GM12878 (cell line): Measurements from ENCODE around the gene UBAP2. TPM values are rescaled to one million over a fixed set of nuclear protein-coding genes. Genes with fewer than 3 reads are reported as not detected.

Experiments
- ATAC-seq: fragments of 200-7000 bp; cut with Tn5 transposase; 3 replicates; pipeline ENCODE4 v1.9.1; 2020; ENCODE audit warnings: mild to moderate bottlenecking, moderate library complexity
- BruUV-seq: library from RNA; stranded (reverse); fragments of 400-500 nt; replicated peaks from 2 replicates; lab custom pipeline; 2021; lab: Mats Ljungman, UMichigan
- CTCF ChIA-PET: fragments of 300-600 bp; sonication (Branson Sonifier 250); formaldehyde crosslinking; extraction: SDS; loops from one replicate; lab custom pipeline; 2021; ENCODE audit warnings: inconsistent platforms; lab: Yijun Ruan, JAX
- POLR2A ChIA-PET: fragments of 350-600 bp; formaldehyde crosslinking; extraction: SDS; loops from one replicate; lab custom pipeline; 2021; ENCODE audit warnings: inconsistent platforms; lab: Charles Lee
- RAD21 ChIA-PET: fragments of 300-600 bp; sonication (Branson Sonifier 250); formaldehyde crosslinking; loops from one replicate; lab custom pipeline; 2023; ENCODE audit warnings: antibody characterized with exemption; ENCODE audit not compliant: unreplicated experiment; lab: Charles Lee
- SMC1A ChIA-PET: fragments of 300-600 bp; sonication (Branson Sonifier 250); formaldehyde crosslinking; loops from one replicate; lab custom pipeline; 2023; ENCODE audit not compliant: unreplicated experiment, uncharacterized antibody; lab: Charles Lee
- DNase-seq: peaks from one replicate; pipeline ENCODE4 v3.0.0-alpha.2; 2011; ENCODE audit warnings: low read depth, low spot score
- FAIRE-seq: peaks from 3 replicates; lab custom pipeline; 2011; peaks lifted over from hg19 to GRCh38; lab: Jason Lieb, UNC
- H2AFZ ChIP-seq: 2 replicates; pipeline ENCODE4 v1.6.0; 2011; ENCODE audit warnings: low read depth, low read length, control low read depth; ENCODE audit not compliant: control insufficient read depth
- H3K27ac ChIP-seq: 2 replicates; pipeline ENCODE4 v1.5.1; 2011; ENCODE audit warnings: control low read depth; ENCODE audit not compliant: control insufficient read depth, insufficient read depth
- H3K27me3 ChIP-seq, 2 experiments: replicated peaks in 1 of 2; 2 replicates each; pipeline versions ENCODE4 v1.6.0 to v1.6.1; 2011; ENCODE audit warnings: low read length in 1 of 2; ENCODE audit not compliant: control insufficient read depth in 2 of 2, insufficient read depth in 2 of 2
- H3K36me3 ChIP-seq, 2 experiments: 2 replicates each; pipeline ENCODE4 v1.5.1; 2011; ENCODE audit warnings: low read length in 1 of 2; ENCODE audit not compliant: control insufficient read depth in 2 of 2, insufficient read depth in 2 of 2
- H3K4me1 ChIP-seq: 2 replicates; pipeline ENCODE4 v1.6.1; 2011; ENCODE audit warnings: mild to moderate bottlenecking, low read length, moderate library complexity, mixed read lengths; ENCODE audit not compliant: control insufficient read depth, insufficient read depth
- H3K4me2 ChIP-seq: 2 replicates; pipeline ENCODE4 v1.6.0; 2011; ENCODE audit warnings: control low read depth; ENCODE audit not compliant: control insufficient read depth, insufficient read depth
- H3K4me3 ChIP-seq: fragments of 200-600 bp; sonication (generic); 2 replicates; pipeline ENCODE4 v1.5.1; 2016
- H3K79me2 ChIP-seq: 2 replicates; pipeline ENCODE4 v1.6.0; 2011; ENCODE audit warnings: low read length; ENCODE audit not compliant: control insufficient read depth, insufficient read depth
- H3K9ac ChIP-seq: 2 replicates; pipeline ENCODE4 v1.8.0; 2011; ENCODE audit warnings: low read length, control low read depth, mixed read lengths; ENCODE audit not compliant: control insufficient read depth, insufficient read depth
- H3K9me3 ChIP-seq: replicated peaks from 3 replicates; pipeline ENCODE4 v1.5.1; 2011; ENCODE audit warnings: mild to moderate bottlenecking, low read length; ENCODE audit not compliant: control insufficient read depth, insufficient read depth
- H4K20me1 ChIP-seq: 2 replicates; pipeline ENCODE4 v1.6.0; 2011; ENCODE audit not compliant: control insufficient read depth, insufficient read depth
- CHD2 ChIP-seq: IDR thresholded peaks from 2 replicates; pipeline ENCODE4 v1.6.1; 2011; ENCODE audit warnings: low read depth, low read length, improper control_type of control experiment, borderline replicate concordance
- GATAD2B ChIP-seq: fragments of 450-650 bp; conservative IDR thresholded peaks from 2 replicates; pipeline ENCODE4 v1.6.1; 2017; ENCODE audit warnings: low read depth, mild to moderate bottlenecking, moderate library complexity
- HDGF ChIP-seq: fragments of 450-650 bp; IDR thresholded peaks from 2 replicates; pipeline ENCODE4 v1.6.1; 2016; ENCODE audit warnings: antibody characterized with exemption
- IKZF2 ChIP-seq, 2 experiments: fragments of 450-650 bp; IDR thresholded peaks; 2 replicates each; pipeline ENCODE4 v1.6.1; 2017; ENCODE audit warnings: mild to moderate bottlenecking in 2 of 2, moderate library complexity in 2 of 2
- NFIC ChIP-seq: IDR thresholded peaks from 2 replicates; pipeline ENCODE4 v1.6.1; 2012; ENCODE audit warnings: low read depth, mild to moderate bottlenecking, inconsistent platforms, low read length, moderate library complexity
- SIX5 ChIP-seq: IDR thresholded peaks from 2 replicates; pipeline ENCODE4 v1.6.1; 2011; ENCODE audit warnings: mild to moderate bottlenecking, low read depth, low read length, moderate library complexity; ENCODE audit not compliant: severe bottlenecking
- SREBF2 ChIP-seq: IDR thresholded peaks from 2 replicates; pipeline ENCODE4 v1.6.1; 2012; ENCODE audit warnings: mild to moderate bottlenecking, low read length
- WGBS: methylation state at CpG from one replicate; pipeline ENCODE4 v1.1.6; 2016; ENCODE audit warnings: low lambda C conversion rate; ENCODE audit not compliant: insufficient replicate concordance, insufficient coverage; ENCODE audit errors: missing lambda C conversion rate; 5-methylcytosine and 5-hydroxymethylcytosine counted together
- in situ Hi-C: fragments of 300-500 bp; cut with MboI; formaldehyde crosslinking; loops from 9 replicates; pipeline ENCODE4 v1.14.3; 2018; ENCODE audit warnings: mixed read lengths
- intact Hi-C: fragments of 100-400 bp; cut with micrococcal nuclease; formaldehyde crosslinking; loops from one replicate; pipeline ENCODE4 v1.14.2; 2022; ENCODE audit not compliant: unreplicated experiment
- polyA plus RNA-seq, 11 experiments: library from polyadenylated mRNA; depleted of rRNA in 4 of 11; unstranded in 6 of 11; stranded (reverse) in 5 of 11; fragments of >200 nt; fragmentation: Nextera tagmentation in 4 of 11; fragmentation: Illumina TruSeq in 1 of 11; extraction: Ambion mirVana in 4 of 11; extraction: Trizol in 1 of 11; gene quantifications; 1 replicate in 1 of 11; 2 replicates in 10 of 11; pipeline versions ENCODE4 v1.2.1 to v1.2.3, GENCODE V29; 2011 to 2016; ENCODE audit warnings: inconsistent platforms in 2 of 11, missing spikeins in 2 of 11, low read depth in 1 of 11
- total RNA-seq, 4 experiments: library from RNA; depleted of rRNA in 3 of 4; stranded (reverse); fragments of >200 nt in 3 of 4; fragmentation: Illumina TruSeq in 1 of 4; extraction: Trizol in 1 of 4; gene quantifications; 2 replicates each; pipeline versions ENCODE4 v1.2.1 to v1.2.3, GENCODE V29; 2013 to 2021
- TF ChIP-seq, protein P1 (sequence below): fragments of 450-650 bp; IDR thresholded peaks from 2 replicates; pipeline ENCODE4 v1.6.1; 2016; ENCODE audit warnings: mild to moderate bottlenecking
- TF ChIP-seq, protein P2 (sequence below): fragments of 450-650 bp; IDR thresholded peaks from 2 replicates; pipeline ENCODE4 v1.6.1; 2014; ENCODE audit warnings: mild to moderate bottlenecking

UBAP2 gene
- total and polyA plus RNA-seq, 10 of the 15 experiments (the other 5 are each of a cell fraction or from before 2014, with no cell fraction given), result 8.5 to 48.2 (median 28.1) TPM

DNA sequence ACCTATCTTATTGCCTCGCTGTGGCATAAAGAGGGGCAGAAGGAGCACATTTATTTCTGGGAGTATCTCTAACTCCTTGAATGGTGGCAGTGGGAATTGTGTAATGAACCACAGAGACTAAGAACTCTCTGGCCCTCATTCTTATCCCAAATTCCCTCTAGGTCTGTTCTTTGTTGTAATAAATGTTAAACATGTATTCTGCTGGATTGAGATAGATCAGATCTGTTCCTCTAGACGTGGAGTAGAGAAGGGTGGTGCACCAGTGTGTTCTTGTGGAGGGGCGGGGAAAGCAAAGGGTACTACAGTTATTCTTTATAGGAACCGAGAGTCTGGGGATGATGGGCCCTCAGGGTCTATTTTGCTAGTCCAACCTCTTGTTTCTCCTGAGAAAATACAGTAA, 141.3 kb downstream of the UBAP2 start:
- no peaks in the 10 kb centered on the region; the same call in 1 of the 2 replicates for H4K20me1 ChIP-seq
- POLR2A ChIA-PET, result interaction anchor here (0.6 kb wide), 1 partner anchor 31 kb away, joined by 4 read pairs; no protein-coding TSS in a partner anchor
- peaks cover 0 to 11% of the 10 kb centered on the region in 2 experiments for H3K36me3 ChIP-seq
- H3K9ac ChIP-seq, result no peak overlapping the region
- SMC1A ChIA-PET, result interaction anchor here (2.0 kb wide), 1 partner anchor 18 kb away, joined by 4 read pairs; no protein-coding TSS in a partner anchor
- in situ Hi-C loops, result no loop called here
- TF ChIP-seq SIX5, result no peak
- TF ChIP-seq GATAD2B, result no peak
- no peak for TF ChIP-seq HDGF
- no peak for TF ChIP-seq NFIC
- TF ChIP-seq CHD2, result no peak
- no peak for TF ChIP-seq SREBF2
- TF ChIP-seq, protein P1, sequence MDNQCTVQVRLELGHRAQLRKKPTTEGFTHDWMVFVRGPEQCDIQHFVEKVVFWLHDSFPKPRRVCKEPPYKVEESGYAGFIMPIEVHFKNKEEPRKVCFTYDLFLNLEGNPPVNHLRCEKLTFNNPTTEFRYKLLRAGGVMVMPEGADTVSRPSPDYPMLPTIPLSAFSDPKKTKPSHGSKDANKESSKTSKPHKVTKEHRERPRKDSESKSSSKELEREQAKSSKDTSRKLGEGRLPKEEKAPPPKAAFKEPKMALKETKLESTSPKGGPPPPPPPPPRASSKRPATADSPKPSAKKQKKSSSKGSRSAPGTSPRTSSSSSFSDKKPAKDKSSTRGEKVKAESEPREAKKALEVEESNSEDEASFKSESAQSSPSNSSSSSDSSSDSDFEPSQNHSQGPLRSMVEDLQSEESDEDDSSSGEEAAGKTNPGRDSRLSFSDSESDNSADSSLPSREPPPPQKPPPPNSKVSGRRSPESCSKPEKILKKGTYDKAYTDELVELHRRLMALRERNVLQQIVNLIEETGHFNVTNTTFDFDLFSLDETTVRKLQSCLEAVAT, result no peak
- TF ChIP-seq, protein P2, sequence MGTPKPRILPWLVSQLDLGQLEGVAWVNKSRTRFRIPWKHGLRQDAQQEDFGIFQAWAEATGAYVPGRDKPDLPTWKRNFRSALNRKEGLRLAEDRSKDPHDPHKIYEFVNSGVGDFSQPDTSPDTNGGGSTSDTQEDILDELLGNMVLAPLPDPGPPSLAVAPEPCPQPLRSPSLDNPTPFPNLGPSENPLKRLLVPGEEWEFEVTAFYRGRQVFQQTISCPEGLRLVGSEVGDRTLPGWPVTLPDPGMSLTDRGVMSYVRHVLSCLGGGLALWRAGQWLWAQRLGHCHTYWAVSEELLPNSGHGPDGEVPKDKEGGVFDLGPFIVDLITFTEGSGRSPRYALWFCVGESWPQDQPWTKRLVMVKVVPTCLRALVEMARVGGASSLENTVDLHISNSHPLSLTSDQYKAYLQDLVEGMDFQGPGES, result no peak
- no peak for TF ChIP-seq IKZF2 (IDR thresholded peaks at IDR 0.05)
- no peaks in the 10 kb centered on the region for H3K27me3 ChIP-seq
- no peak overlapping the region for H2AFZ ChIP-seq
- ATAC-seq, result no peak
- intact Hi-C loops, result no loop called here
- H3K27ac ChIP-seq, result no peak overlapping the region
- no peak overlapping the region for H3K4me3 ChIP-seq
- BruUV-seq, result no TSS peak
- RAD21 ChIA-PET, result no interaction called here
- H3K9me3 ChIP-seq, result no peaks in the 10 kb centered on the region
- FAIRE-seq, result no peak
- WGBS, result 92% methylated on average over 4 of the region's 4 CpGs
- H3K4me1 ChIP-seq, result no peaks in the 10 kb centered on the region
- H3K79me2 ChIP-seq, result peaks cover 2% of the 10 kb centered on the region; the same call in 1 of the 2 replicates
- DNase-seq, result no peak
- CTCF ChIA-PET, result interaction anchor here (0.6 to 1.1 kb wide), 4 partner anchors 13 to 344 kb away, joined by 3 read pairs; no protein-coding TSS in a partner anchor
- no peak overlapping the region for H3K4me2 ChIP-seq
